Peyer's patch (tissue), 4 donors: ENCODE results near the gene MXD1. TPM values are rescaled to one million over a fixed set of nuclear protein-coding genes. Genes with fewer than 3 reads are reported as not detected.

Experiments
- DNase-seq, 3 donors: peaks; one replicate each; pipeline ENCODE4 v3.0.0-alpha.2; 2017 to 2019
- H3K27ac ChIP-seq, 4 donors: fragments of 200-600 bp; sonication (generic); one replicate each; pipeline ENCODE4 v1.5.1; 2016 to 2019
- H3K27me3 ChIP-seq, 2 donors: fragments of 200-600 bp; sonication (generic); one replicate each; pipeline ENCODE4 v1.5.1; 2019
- H3K36me3 ChIP-seq, 3 donors: fragments of 200-600 bp; sonication (generic); one replicate each; pipeline ENCODE4 v1.5.1; 2016 to 2019
- H3K4me1 ChIP-seq, 4 donors: fragments of 200-600 bp; sonication (generic); one replicate each; pipeline ENCODE4 v1.5.1; 2016 to 2019
- H3K4me3 ChIP-seq, 4 donors: fragments of 200-600 bp; sonication (generic); 1 replicate in 3 of 4; 2 replicates in 1 of 4; pipeline ENCODE4 v1.5.1; 2016 to 2019; ENCODE audit warnings: mild to moderate bottlenecking in 1 of 4
- H3K9me3 ChIP-seq, 4 donors: fragments of 200-600 bp; sonication (generic); one replicate each; pipeline ENCODE4 v1.5.1; 2016 to 2019; ENCODE audit warnings: mild to moderate bottlenecking in 1 of 4
- POLR2A ChIP-seq, 2 donors: fragments of 450-650 bp; IDR thresholded peaks; one replicate each; pipeline ENCODE4 v1.5.1; 2017; ENCODE audit warnings: antibody characterized with exemption in 2 of 2, mild to moderate bottlenecking in 2 of 2, moderate library complexity in 2 of 2
- total RNA-seq, 4 donors: library from RNA; depleted of rRNA; stranded (reverse); fragments of >200 nt; gene quantifications; one replicate each; pipeline ENCODE4 v1.1.0, GENCODE V29; 2016
- TF ChIP-seq, protein P1 (sequence below), 6 experiments: fragments of 450-650 bp in 4 of 6; fragments of 200-600 bp in 2 of 6; sonication (generic) in 1 of 6; IDR thresholded peaks; one replicate each; pipeline ENCODE4 v1.5.1; 2017 to 2019; ENCODE audit warnings: antibody characterized with exemption in 6 of 6, mild to moderate bottlenecking in 3 of 6, moderate library complexity in 1 of 6

MXD1 gene
- total RNA-seq, 4 donors from 2014 or later, result 18.2 to 83.7 (median 74.4) TPM

- Histone ChIP-seq H3K27me3 (no peaks in the 10 kb centered on the region), H3K9me3 (no peaks in the 10 kb centered on the region), H3K27ac (no peak overlapping the region), H3K36me3 (peaks cover 0 to 52% (median 0%) of the 10 kb centered on the region in 3 donors), H3K4me3 (no peak overlapping the region), H3K4me1 (peaks cover 0 to 3% (median 0%) of the 10 kb centered on the region in 4 donors)
- DNase-seq, result no peak
- no peak for TF ChIP-seq POLR2A (IDR thresholded peaks at IDR 0.05)
- TF ChIP-seq, protein P1, sequence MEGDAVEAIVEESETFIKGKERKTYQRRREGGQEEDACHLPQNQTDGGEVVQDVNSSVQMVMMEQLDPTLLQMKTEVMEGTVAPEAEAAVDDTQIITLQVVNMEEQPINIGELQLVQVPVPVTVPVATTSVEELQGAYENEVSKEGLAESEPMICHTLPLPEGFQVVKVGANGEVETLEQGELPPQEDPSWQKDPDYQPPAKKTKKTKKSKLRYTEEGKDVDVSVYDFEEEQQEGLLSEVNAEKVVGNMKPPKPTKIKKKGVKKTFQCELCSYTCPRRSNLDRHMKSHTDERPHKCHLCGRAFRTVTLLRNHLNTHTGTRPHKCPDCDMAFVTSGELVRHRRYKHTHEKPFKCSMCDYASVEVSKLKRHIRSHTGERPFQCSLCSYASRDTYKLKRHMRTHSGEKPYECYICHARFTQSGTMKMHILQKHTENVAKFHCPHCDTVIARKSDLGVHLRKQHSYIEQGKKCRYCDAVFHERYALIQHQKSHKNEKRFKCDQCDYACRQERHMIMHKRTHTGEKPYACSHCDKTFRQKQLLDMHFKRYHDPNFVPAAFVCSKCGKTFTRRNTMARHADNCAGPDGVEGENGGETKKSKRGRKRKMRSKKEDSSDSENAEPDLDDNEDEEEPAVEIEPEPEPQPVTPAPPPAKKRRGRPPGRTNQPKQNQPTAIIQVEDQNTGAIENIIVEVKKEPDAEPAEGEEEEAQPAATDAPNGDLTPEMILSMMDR (IDR thresholded peaks at IDR 0.05), result no peak
Measured at GRCh38 chr2:69926849-69927515, 12.1 kb downstream of the MXD1 start.

DNA sequence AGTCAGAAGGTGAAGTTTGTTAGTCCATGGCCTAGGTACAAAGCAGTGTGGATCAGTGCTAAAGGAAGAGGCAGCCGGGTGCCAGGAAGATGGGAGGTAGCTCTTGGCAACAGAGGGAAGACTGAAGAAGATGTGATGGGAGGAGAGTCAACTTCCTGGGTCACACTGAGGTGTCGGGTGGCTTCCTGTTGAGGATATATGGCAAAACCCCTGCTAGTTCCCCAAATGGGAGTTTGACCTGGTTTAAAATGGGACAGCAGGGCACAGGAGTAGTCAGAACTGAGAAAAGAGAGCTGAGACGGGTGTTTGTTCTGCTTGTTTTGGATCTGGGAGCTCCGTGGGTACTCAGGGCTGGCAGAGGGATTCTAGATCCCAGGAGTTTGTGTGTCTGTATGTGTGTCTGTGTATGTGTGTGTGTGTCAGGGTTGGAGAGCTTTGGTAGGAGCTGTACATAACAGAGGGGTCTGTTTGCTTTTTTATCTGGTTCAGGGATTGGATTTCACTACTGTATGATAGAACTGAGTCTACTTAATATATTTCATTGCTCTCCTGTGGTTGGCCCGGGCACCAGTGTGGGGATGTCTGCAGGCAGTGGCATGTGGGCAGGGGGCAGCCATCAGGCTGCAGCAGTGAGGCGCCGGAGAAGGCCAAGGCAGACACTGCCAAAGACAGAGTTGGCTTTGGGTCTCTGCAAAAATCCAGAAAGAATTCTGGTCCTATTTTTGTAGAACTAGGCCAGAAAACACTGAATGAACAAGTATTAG is 17.1 kb downstream of the MXD1 start:
- Histone ChIP-seq H3K4me3 (no peak overlapping the region), H3K27ac (peak overlapping the region in 2 of 4 donors; percentile 1 to 60), H3K27me3 (no peaks in the 10 kb centered on the region), H3K36me3 (peaks cover 0 to 42% (median 7%) of the 10 kb centered on the region in 3 donors), H3K9me3 (no peaks in the 10 kb centered on the region), H3K4me1 (peaks cover 0 to 15% (median 3%) of the 10 kb centered on the region in 4 donors)
- TF ChIP-seq, protein P1 (IDR thresholded peaks at IDR 0.05), result no peak
- no peak for TF ChIP-seq POLR2A (IDR thresholded peaks at IDR 0.05)
- DNase-seq, result no peak

- Histone ChIP-seq H3K27ac (peak overlapping the region in 1 of 4 donors; percentile 60), H3K4me3 (no peak overlapping the region), H3K9me3 (no peaks in the 10 kb centered on the region), H3K27me3 (no peaks in the 10 kb centered on the region), H3K4me1 (peaks cover 0 to 15% (median 3%) of the 10 kb centered on the region in 4 donors), H3K36me3 (peaks cover 0 to 42% (median 7%) of the 10 kb centered on the region in 3 donors)
- DNase-seq, result no peak
- no peak for TF ChIP-seq POLR2A (IDR thresholded peaks at IDR 0.05)
Measured at GRCh38 chr2:69932596-69932922, 17.6 kb downstream of the MXD1 start.

GRCh38 chr2:69933254-69933828 is 18.4 kb downstream of the MXD1 start:
- Histone ChIP-seq H3K4me3 (no peak overlapping the region), H3K27ac (peak overlapping the region in 3 of 4 donors; percentile 42 to 86 (median 77)), H3K4me1 (peaks cover 0 to 15% (median 3%) of the 10 kb centered on the region in 4 donors), H3K27me3 (no peaks in the 10 kb centered on the region), H3K9me3 (no peaks in the 10 kb centered on the region), H3K36me3 (peaks cover 0 to 50% (median 7%) of the 10 kb centered on the region in 3 donors)
- no peak for DNase-seq
- TF ChIP-seq, protein P1 (IDR thresholded peaks at IDR 0.05), result no peak

GRCh38 chr2:69933839-69934613 is 19.1 kb downstream of the MXD1 start:
- peaks cover 0 to 15% (median 3%) of the 10 kb centered on the region in 4 donors for H3K4me1 ChIP-seq
- TF ChIP-seq POLR2A (IDR thresholded peaks at IDR 0.05), result peak in 1 of 2 donors; percentile 62
- TF ChIP-seq, protein P1 (IDR thresholded peaks at IDR 0.05), result no peak
- peak overlapping the region in 3 of 4 donors; percentile 45 to 86 (median 77) for H3K27ac ChIP-seq
- DNase-seq, result no peak
- no peaks in the 10 kb centered on the region for H3K9me3 ChIP-seq
- H3K27me3 ChIP-seq, result no peaks in the 10 kb centered on the region
- no peak overlapping the region for H3K4me3 ChIP-seq
- peaks cover 0 to 50% (median 7%) of the 10 kb centered on the region in 3 donors for H3K36me3 ChIP-seq
